H1 (cell line): ENCODE results near the gene CEP72. TPM values are rescaled to one million over a fixed set of nuclear protein-coding genes. Genes with fewer than 3 reads are reported as not detected.

Experiments used
- CTCF ChIA-PET: fragments of 300-600 bp; sonication (Branson Sonifier 250); formaldehyde crosslinking; loops from one replicate; lab custom pipeline; 2021; ENCODE audit not compliant: partially characterized antibody; lab: Charles Lee
- POLR2A ChIA-PET: fragments of 300-600 bp; sonication (Branson Sonifier 250); formaldehyde crosslinking; loops from one replicate; lab custom pipeline; 2021; ENCODE audit warnings: inconsistent platforms; ENCODE audit not compliant: partially characterized antibody; lab: Charles Lee
- DNase-seq, 2 experiments: peaks; one replicate each; pipeline versions ENCODE4 v3.0.0 to v3.0.0-alpha.2; 2010 to 2022; ENCODE audit warnings: low spot score in 2 of 2, low read depth in 1 of 2, mixed read lengths in 1 of 2
- FAIRE-seq: peaks from 2 replicates; lab custom pipeline; 2011; peaks lifted over from hg19 to GRCh38; lab: Jason Lieb, UNC
- H2AFZ ChIP-seq: 2 replicates; pipeline ENCODE4 v1.8.1; 2012; ENCODE audit warnings: low read length, inconsistent platforms
- H2AK5ac ChIP-seq: 2 replicates; pipeline ENCODE4 v1.6.1; 2013; ENCODE audit warnings: low read depth, low read length
- H2BK120ac ChIP-seq: replicated peaks from 2 replicates; pipeline ENCODE3; 2013; ENCODE audit warnings: low read depth, low read length, inconsistent platforms
- H2BK12ac ChIP-seq: 2 replicates; pipeline ENCODE4 v1.6.1; 2013; ENCODE audit warnings: low read depth, low read length
- H2BK15ac ChIP-seq: 2 replicates; pipeline ENCODE4 v1.6.1; 2013; ENCODE audit warnings: low read length
- H2BK20ac ChIP-seq: 2 replicates; pipeline ENCODE4 v1.6.1; 2013; ENCODE audit warnings: low read length
- H2BK5ac ChIP-seq: 2 replicates; pipeline ENCODE4 v1.6.1; 2013; ENCODE audit warnings: low read depth, low read length
- H3K14ac ChIP-seq: 2 replicates; pipeline ENCODE4 v1.6.1; 2013; ENCODE audit warnings: inconsistent platforms; ENCODE audit not compliant: insufficient read length
- H3K18ac ChIP-seq: 2 replicates; pipeline ENCODE4 v1.6.1; 2013; ENCODE audit warnings: low read length; ENCODE audit errors: extremely low read depth
- H3K23ac ChIP-seq: 2 replicates; pipeline ENCODE4 v1.6.1; 2013; ENCODE audit warnings: inconsistent platforms; ENCODE audit not compliant: insufficient read length
- H3K23me2 ChIP-seq: 2 replicates; pipeline ENCODE4 v1.6.1; 2013; ENCODE audit warnings: low read depth, low read length
- H3K27ac ChIP-seq: 2 replicates; pipeline ENCODE4 v1.6.1; 2011; ENCODE audit warnings: low read depth, low read length, inconsistent platforms
- H3K27me3 ChIP-seq, 4 experiments: replicated peaks in 1 of 4; 1 replicate in 1 of 4; 2 replicates in 3 of 4; pipeline versions ENCODE4 v1.6.1 to v1.8.1; 2011 to 2013; ENCODE audit warnings: low read length in 3 of 4, mild to moderate bottlenecking in 3 of 4, inconsistent platforms in 2 of 4, mixed read lengths in 2 of 4, moderate library complexity in 1 of 4; ENCODE audit not compliant: control insufficient read depth in 3 of 4, insufficient read depth in 3 of 4; ENCODE audit errors: extremely low read depth in 1 of 4
- H3K36me3 ChIP-seq, 4 experiments: 2 replicates each; pipeline versions ENCODE4 v1.6.1 to v1.8.1; 2011 to 2013; ENCODE audit warnings: mild to moderate bottlenecking in 4 of 4, low read length in 3 of 4, moderate library complexity in 2 of 4, control low read depth in 1 of 4, inconsistent platforms in 1 of 4; ENCODE audit not compliant: insufficient read depth in 4 of 4, control insufficient read depth in 2 of 4
- H3K4ac ChIP-seq: replicated peaks from 2 replicates; pipeline ENCODE3; 2013; ENCODE audit warnings: low read length, low read depth, mixed read lengths, inconsistent platforms; ENCODE audit not compliant: insufficient read length
- H3K4me1 ChIP-seq, 4 experiments: replicated peaks in 1 of 4; 1 replicate in 1 of 4; 2 replicates in 3 of 4; pipeline versions ENCODE4 v1.6.1 to v1.8.1; 2011 to 2013; ENCODE audit warnings: low read length in 3 of 4, inconsistent platforms in 2 of 4, mixed read lengths in 1 of 4; ENCODE audit not compliant: insufficient read depth in 4 of 4, control insufficient read depth in 3 of 4
- H3K4me2 ChIP-seq, 2 experiments: 2 replicates each; pipeline versions ENCODE4 v1.6.1 to v1.8.1; 2011 to 2013; ENCODE audit warnings: low read depth in 2 of 2, low read length in 2 of 2, control low read depth in 1 of 2, inconsistent platforms in 1 of 2, mild to moderate bottlenecking in 1 of 2; ENCODE audit not compliant: insufficient read depth in 1 of 2
- H3K4me3 ChIP-seq, 4 experiments: fragments of 200-600, 300-600 bp in 1 of 4; sonication (generic), shearing (Covaris generic), sonication (Bioruptor Twin) in 1 of 4; 2 replicates each; pipeline versions ENCODE4 v1.5.1 to v1.8.1; 2011 to 2016; ENCODE audit warnings: low read length in 4 of 4, low read depth in 3 of 4, control low read depth in 2 of 4, inconsistent platforms in 2 of 4, mild to moderate bottlenecking in 2 of 4, mixed read lengths in 1 of 4, moderate library complexity in 1 of 4; ENCODE audit not compliant: insufficient read depth in 2 of 4; ENCODE audit errors: extremely low read depth in 1 of 4
- H3K56ac ChIP-seq: replicated peaks from 2 replicates; pipeline ENCODE3; 2013; ENCODE audit warnings: low read depth, mild to moderate bottlenecking, mixed read lengths, low read length, inconsistent platforms; ENCODE audit not compliant: insufficient read length
- H3K79me1 ChIP-seq: 2 replicates; pipeline ENCODE4 v1.6.1; 2013; ENCODE audit warnings: low read depth, low read length, control low read depth
- H3K79me2 ChIP-seq, 2 experiments: 2 replicates each; pipeline versions ENCODE4 v1.6.1 to v1.8.1; 2012 to 2013; ENCODE audit warnings: low read length in 2 of 2, mild to moderate bottlenecking in 2 of 2, inconsistent platforms in 1 of 2; ENCODE audit not compliant: insufficient read depth in 2 of 2, control insufficient read depth in 1 of 2
- H3K9ac ChIP-seq, 4 experiments: replicated peaks in 1 of 4; 1 replicate in 1 of 4; 2 replicates in 3 of 4; pipeline versions ENCODE4 v1.6.1 to v1.8.1; 2011 to 2013; ENCODE audit warnings: low read depth in 3 of 4, low read length in 3 of 4, control low read depth in 2 of 4, mild to moderate bottlenecking in 2 of 4, moderate library complexity in 2 of 4, inconsistent platforms in 1 of 4; ENCODE audit errors: extremely low read depth in 1 of 4
- H3K9me3 ChIP-seq, 2 experiments: 2 replicates each; pipeline versions ENCODE4 v1.6.1 to v1.8.1; 2012 to 2013; ENCODE audit warnings: mild to moderate bottlenecking in 2 of 2, moderate library complexity in 2 of 2, control low read depth in 1 of 2, inconsistent platforms in 1 of 2, low read depth in 1 of 2, low read length in 1 of 2, mixed read lengths in 1 of 2; ENCODE audit not compliant: insufficient read depth in 2 of 2
- H4K20me1 ChIP-seq, 2 experiments: replicated peaks in 1 of 2; 2 replicates each; pipeline versions ENCODE3 to v1.8.1; 2011 to 2013; ENCODE audit warnings: inconsistent platforms in 2 of 2, low read length in 2 of 2, mild to moderate bottlenecking in 1 of 2; ENCODE audit not compliant: insufficient read depth in 2 of 2, control insufficient read depth in 1 of 2
- H4K5ac ChIP-seq: 2 replicates; pipeline ENCODE4 v1.6.1; 2013; ENCODE audit warnings: low read length, low read depth, mixed read lengths, inconsistent platforms; ENCODE audit not compliant: insufficient read length
- H4K8ac ChIP-seq: 2 replicates; pipeline ENCODE4 v1.8.0; 2013; ENCODE audit warnings: mild to moderate bottlenecking, moderate library complexity, low read length, inconsistent platforms; ENCODE audit not compliant: insufficient read depth; ENCODE audit errors: extremely low read depth
- H4K91ac ChIP-seq: replicated peaks from 2 replicates; pipeline ENCODE3; 2013; ENCODE audit warnings: low read length, mixed read lengths, inconsistent platforms; ENCODE audit not compliant: insufficient read length
- BACH1 ChIP-seq: IDR thresholded peaks from 2 replicates; pipeline ENCODE4 v1.6.1; 2012; ENCODE audit warnings: low read length, improper control_type of control experiment
- BCL11A ChIP-seq, 2 experiments: IDR thresholded peaks; one replicate each; pipeline ENCODE4 v1.6.1; 2011; ENCODE audit warnings: low read depth in 2 of 2, low read length in 2 of 2, mild to moderate bottlenecking in 2 of 2
- CBX8 ChIP-seq: fragments of 300-800, 300-1000 bp; sonication (generic); IDR thresholded peaks from 2 replicates; pipeline ENCODE4 v1.7.1; 2016; ENCODE audit warnings: low read depth, low read length, borderline replicate concordance
- CEBPB ChIP-seq: IDR thresholded peaks from 2 replicates; pipeline ENCODE4 v1.6.1; 2012; ENCODE audit warnings: low read depth, low read length
- EP300 ChIP-seq, 2 experiments: IDR thresholded peaks; 1 replicate in 1 of 2; 2 replicates in 1 of 2; pipeline ENCODE4 v1.6.1; 2011 to 2012; ENCODE audit warnings: low read depth in 2 of 2, low read length in 2 of 2, mild to moderate bottlenecking in 2 of 2, borderline replicate concordance in 1 of 2, inconsistent platforms in 1 of 2, moderate library complexity in 1 of 2
- EZH2 ChIP-seq: fragments of 200-600 bp; sonication (generic); IDR thresholded peaks from 2 replicates; pipeline ENCODE4 v1.7.1; 2012; ENCODE audit warnings: low read depth, mild to moderate bottlenecking, moderate library complexity, low read length, inconsistent platforms; ENCODE audit not compliant: severe bottlenecking
- NRF1 ChIP-seq: IDR thresholded peaks from 2 replicates; pipeline ENCODE4 v1.6.1; 2011; ENCODE audit warnings: mild to moderate bottlenecking, low read depth, low read length, improper control_type of control experiment
- RAD21 ChIP-seq, 2 experiments: IDR thresholded peaks in 1 of 2; conservative IDR thresholded peaks in 1 of 2; 2 replicates each; pipeline ENCODE4 v1.6.1; 2011; ENCODE audit warnings: low read depth in 2 of 2, low read length in 2 of 2, improper control_type of control experiment in 1 of 2, inconsistent platforms in 1 of 2, mild to moderate bottlenecking in 1 of 2, moderate library complexity in 1 of 2
- SRF ChIP-seq: IDR thresholded peaks from 2 replicates; pipeline ENCODE4 v1.6.1; 2011; ENCODE audit warnings: mild to moderate bottlenecking, low read depth, low read length, moderate library complexity
- WGBS, 2 experiments: shearing (Covaris generic) in 1 of 2; methylation state at CpG; one replicate each; pipeline versions ENCODE4 v1.1.6 to v1.1.7; 2013 to 2015; ENCODE audit warnings: low lambda C conversion rate in 2 of 2, mixed read lengths in 2 of 2, inconsistent platforms in 1 of 2, low coverage in 1 of 2, missing lambda C conversion rate in 1 of 2; ENCODE audit not compliant: insufficient replicate concordance in 2 of 2, insufficient coverage in 1 of 2, insufficient read length in 1 of 2; ENCODE audit errors: extremely low coverage in 1 of 2, missing lambda C conversion rate in 1 of 2; 5-methylcytosine and 5-hydroxymethylcytosine counted together
- polyA plus RNA-seq, 7 experiments: library from polyadenylated mRNA; depleted of rRNA in 3 of 7; stranded (reverse) in 5 of 7; unstranded in 2 of 7; fragments of >200 nt in 5 of 7; fragments of 200-250 nt in 2 of 7; gene quantifications; 1 replicate in 5 of 7; 2 replicates in 1 of 7; 4 replicates in 1 of 7; pipeline versions ENCODE4 v1.2.1 to v1.2.3, GENCODE V29; 2011 to 2013; ENCODE audit warnings: missing spikeins in 2 of 7, mixed read lengths in 2 of 7
- total RNA-seq: library from RNA; stranded (reverse); fragmentation: NEBNext Ultra II Directional; extraction: Animal tissue kit (Norgen Biotek cat#: 25700); gene quantifications from 2 replicates; pipeline ENCODE4 v1.2.1, GENCODE V29; 2021

Gene CEP72
- total and polyA plus RNA-seq, 2 of the 8 experiments (the other 6 are each of a cell fraction or from before 2014, with no cell fraction given), result 13.1 to 19.6 TPM

DNA sequence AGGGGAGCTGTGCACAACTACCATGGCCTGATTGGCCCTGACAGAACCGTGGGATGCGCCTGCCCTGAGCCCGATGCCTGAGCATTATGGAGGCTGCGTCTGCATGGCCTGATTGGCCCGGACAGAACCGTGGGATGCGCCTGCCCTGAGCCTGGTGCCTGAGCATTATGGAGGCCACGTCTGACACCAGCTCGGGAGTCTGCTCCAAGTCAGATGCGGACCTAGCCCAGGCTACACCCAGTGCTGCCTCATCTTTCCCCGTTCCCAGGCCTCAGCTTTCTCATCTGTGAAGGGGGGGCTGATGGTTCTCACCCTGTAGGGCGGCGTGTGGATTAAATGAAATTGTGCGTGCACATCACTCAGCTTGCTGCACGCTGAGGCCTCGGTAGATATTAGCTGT, 7.3 kb downstream of the CEP72 start:
- Histone ChIP-seq H3K23ac (no peak overlapping the region), H2BK5ac (no peak overlapping the region), H3K27me3 (no peaks in the 10 kb centered on the region), H3K14ac (no peak overlapping the region), H2AFZ (no peak overlapping the region), H3K56ac (no peak overlapping the region), H2BK20ac (no peak overlapping the region), H3K4me3 (no peak overlapping the region), H3K27ac (no peak overlapping the region), H2BK15ac (no peak overlapping the region), H3K9me3 (no peaks in the 10 kb centered on the region), H3K9ac (no peak overlapping the region), H3K79me2 (peaks cover 7 to 36% of the 10 kb centered on the region in 2 experiments), H3K4me1 (no peaks in the 10 kb centered on the region), H3K18ac (no peak overlapping the region), H2BK12ac (no peak overlapping the region), H4K8ac (no peak overlapping the region), H2AK5ac (no peak overlapping the region), H3K4ac (no peak overlapping the region), H3K4me2 (no peak overlapping the region), H4K20me1 (peaks cover 5 to 18% of the 10 kb centered on the region in 2 experiments), H2BK120ac (no peak overlapping the region), H4K5ac (no peak overlapping the region), H3K79me1 (peaks cover 17% of the 10 kb centered on the region), H3K23me2 (no peaks in the 10 kb centered on the region; the same call in 1 of the 2 replicates), H3K36me3 (peaks cover 13 to 31% (median 26%) of the 10 kb centered on the region in 4 experiments), H4K91ac (no peak overlapping the region)
- 95% methylated on average over 16 of the region's 16 CpGs; no CpG with 5 or more reads in 1 of the 2 experiments for WGBS, 2 experiments
- DNase-seq (peak in 1 of 2 experiments; percentile 20), FAIRE-seq (no peak)
- ChIA-PET CTCF (no interaction called here), POLR2A (interaction anchor here (0.7 kb wide), 1 partner anchor 8 kb away, joined by 3 read pairs; no protein-coding TSS in a partner anchor)
- TF ChIP-seq CEBPB (no peak), NRF1 (no peak), CBX8 (no peak), EZH2 (no peak), BCL11A (IDR thresholded peaks at IDR 0.05; ENCODE audit: low read depth in 2 of 2, low read length in 2 of 2) (no peak), SRF (no peak), BACH1 (no peak), EP300 (IDR thresholded peaks at IDR 0.05; ENCODE audit: borderline replicate concordance in 1 of 2, low read depth in 2 of 2, low read length in 2 of 2) (no peak), RAD21 (IDR thresholded peaks at IDR 0.05 in 1 of 2, conservative IDR thresholded peaks at IDR 0.05 in 1 of 2; ENCODE audit: low read depth in 2 of 2, low read length in 2 of 2) (no peak)
